Tongue (tissue), 2 donors: ENCODE measurements around the gene SKA2. TPM values are rescaled to one million over a fixed set of nuclear protein-coding genes. Genes with fewer than 3 reads are reported as not detected.
"Not testable (repeated sequence)": the region's sequence is repeated elsewhere in the genome, so short reads cannot be mapped to it uniquely, and the experiment has no call there.

ENCODE experiments used
- DNase-seq: peaks from one replicate; pipeline ENCODE4 v3.0.0-alpha.2; 2015
- total RNA-seq: library from RNA; depleted of rRNA; stranded (reverse); fragments of >200 nt; gene quantifications from one replicate; pipeline ENCODE4 v1.2.3, GENCODE V29; 2014

SKA2 gene
- total RNA-seq, 1 donor from 2014 or later = 38.7 TPM

GRCh38 chr17:59151591-59151990 is 3.4 kb downstream of the SKA2 start:
- DNase-seq = no peak

DNA sequence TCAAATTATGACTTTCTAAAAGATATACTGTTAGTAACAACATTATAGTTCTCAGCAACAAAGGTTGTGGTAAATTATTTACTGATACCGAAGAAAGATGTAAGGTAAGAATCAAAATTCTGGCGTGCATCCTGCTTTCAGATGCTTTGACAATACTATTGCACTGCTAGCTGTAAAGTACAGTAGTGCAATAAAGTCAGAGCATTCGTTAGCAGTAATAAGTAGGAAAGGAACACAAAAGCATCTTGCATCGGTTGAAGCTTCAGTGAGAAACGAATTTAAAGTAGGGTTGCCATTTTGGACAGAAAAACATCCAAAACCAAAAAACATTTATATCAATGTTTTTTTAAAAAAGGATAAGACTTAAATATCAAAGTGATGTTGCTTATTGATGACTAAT is 4.0 kb downstream of the SKA2 start:
- no peak for DNase-seq

GRCh38 chr17:59149841-59150511 is 5.0 kb downstream of the SKA2 start:
- no peak for DNase-seq

DNA sequence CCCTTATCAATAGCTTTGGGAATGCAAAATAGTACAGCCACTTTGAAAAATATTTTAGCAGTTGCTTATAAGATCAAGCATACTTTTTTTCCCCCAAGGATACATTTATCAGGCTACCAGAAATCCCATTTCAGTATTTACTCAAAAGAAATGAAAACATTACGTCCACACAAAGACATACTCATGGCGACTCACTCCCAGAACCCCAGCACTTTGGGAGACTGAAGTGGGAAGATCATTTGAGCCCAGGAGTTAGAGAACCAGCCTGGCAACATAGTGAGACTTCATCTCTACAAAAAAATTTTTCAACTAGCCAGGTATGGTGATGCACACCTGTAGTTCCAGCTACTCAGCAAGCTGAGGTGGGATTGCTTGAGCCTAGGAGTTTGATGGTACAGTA is 5.9 kb downstream of the SKA2 start:
- no peak for DNase-seq

DNA sequence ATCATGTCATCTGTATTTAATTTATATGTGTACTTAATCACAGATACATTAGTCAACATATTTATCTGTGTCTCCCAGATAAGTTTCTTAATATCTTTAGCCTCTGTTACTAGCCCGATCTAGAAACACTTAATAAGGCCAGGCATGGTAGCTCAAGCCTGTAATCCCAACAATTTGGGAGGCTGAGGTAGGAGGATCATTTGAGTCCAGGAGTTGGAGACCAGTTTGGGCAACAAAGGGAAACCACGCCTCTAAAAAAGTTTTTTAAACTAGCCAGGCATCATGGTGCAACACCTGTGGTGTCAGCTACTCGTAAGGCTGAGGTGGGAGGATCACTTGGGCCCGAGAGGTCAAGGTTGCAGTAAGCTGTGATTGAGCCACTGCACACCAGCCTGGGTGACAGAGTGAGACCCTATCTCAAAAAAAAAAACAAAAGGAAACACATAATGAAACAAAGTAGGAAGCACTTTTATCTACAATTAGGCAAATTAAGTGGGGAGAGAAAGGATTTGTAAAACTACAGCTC is 9.4 kb downstream of the SKA2 start:
- DNase-seq = no peak

DNA sequence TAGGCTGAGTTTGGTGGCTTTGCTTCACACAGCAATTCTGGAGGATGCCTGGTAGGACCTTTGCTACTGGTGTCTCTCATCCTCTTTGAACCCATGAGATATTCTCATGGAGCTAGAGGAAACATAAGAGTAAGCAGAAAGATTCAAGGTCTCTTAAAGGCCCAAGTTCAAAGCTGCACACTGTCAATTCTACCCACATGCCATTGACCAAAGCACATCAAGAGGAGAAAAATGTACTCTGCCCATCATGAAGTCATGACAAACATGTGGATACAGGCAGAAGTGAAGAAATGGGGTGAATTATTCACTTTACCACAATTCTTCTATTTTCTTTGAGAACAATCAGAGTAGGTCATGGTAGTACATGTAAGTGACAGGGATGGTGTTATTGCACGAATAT is 13.1 kb downstream of the SKA2 start:
- DNase-seq = no peak

DNA sequence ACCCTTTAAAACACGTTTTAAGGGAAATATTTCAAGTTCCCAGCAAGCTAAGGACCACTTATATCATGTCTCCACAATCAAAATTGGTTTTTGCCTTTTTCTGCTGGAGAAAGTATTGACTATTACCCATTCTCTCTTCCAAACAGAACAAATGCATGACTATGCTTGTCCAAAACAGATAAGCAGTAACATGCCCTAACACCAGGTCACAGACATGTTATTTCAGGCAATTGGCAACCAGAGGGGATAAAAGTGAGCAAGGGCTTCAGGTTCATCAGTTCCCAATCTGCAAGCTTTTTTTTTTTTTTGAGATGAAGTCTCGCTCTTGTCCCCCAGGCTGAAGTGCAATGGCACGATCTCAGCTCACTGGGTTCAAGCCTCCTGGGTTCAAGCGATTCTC is 15.0 kb downstream of the SKA2 start:
- DNase-seq = no peak

- not testable (repeated sequence) for DNase-seq
Observed at GRCh38 chr17:59138339-59138738, 16.6 kb downstream of the SKA2 start.

- DNase-seq = no peak
Observed at GRCh38 chr17:59131131-59131530, 23.9 kb downstream of the SKA2 start.

GRCh38 chr17:59129814-59130213 is 25.2 kb downstream of the SKA2 start:
- no peak for DNase-seq

- DNase-seq = no peak
Observed at GRCh38 chr17:59126809-59127417, 28.1 kb downstream of the SKA2 start.

DNA sequence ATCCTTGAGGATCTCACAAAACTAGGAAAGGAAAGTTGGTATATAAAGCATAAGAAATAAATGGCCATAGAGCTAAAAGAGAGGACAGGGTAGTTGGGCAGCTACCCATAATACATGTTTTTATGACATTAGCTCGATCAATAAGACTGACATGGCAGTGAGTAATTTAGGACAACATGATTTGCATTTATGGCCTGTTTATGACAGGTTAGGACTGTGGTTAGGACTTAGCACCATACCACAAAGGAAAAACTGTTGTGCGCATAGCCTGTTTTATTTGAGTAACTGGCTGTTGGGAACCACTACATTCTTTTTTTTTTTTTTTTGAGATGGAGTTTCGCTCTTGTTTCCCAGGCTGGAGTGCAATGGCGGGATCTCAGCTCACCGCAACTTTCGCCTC is 30.3 kb downstream of the SKA2 start:
- DNase-seq = no peak

GRCh38 chr17:59121901-59122480 is 33.0 kb downstream of the SKA2 start:
- no peak for DNase-seq

GRCh38 chr17:59115474-59115873 is 39.5 kb downstream of the SKA2 start:
- no peak for DNase-seq

GRCh38 chr17:59111539-59111938 is 43.4 kb downstream of the SKA2 start:
- DNase-seq = no peak

- no peak for DNase-seq
Observed at GRCh38 chr17:59110973-59111372, 44.0 kb downstream of the SKA2 start.

- DNase-seq = no peak
Observed at GRCh38 chr17:59108400-59109102, 46.4 kb downstream of the SKA2 start.

DNA sequence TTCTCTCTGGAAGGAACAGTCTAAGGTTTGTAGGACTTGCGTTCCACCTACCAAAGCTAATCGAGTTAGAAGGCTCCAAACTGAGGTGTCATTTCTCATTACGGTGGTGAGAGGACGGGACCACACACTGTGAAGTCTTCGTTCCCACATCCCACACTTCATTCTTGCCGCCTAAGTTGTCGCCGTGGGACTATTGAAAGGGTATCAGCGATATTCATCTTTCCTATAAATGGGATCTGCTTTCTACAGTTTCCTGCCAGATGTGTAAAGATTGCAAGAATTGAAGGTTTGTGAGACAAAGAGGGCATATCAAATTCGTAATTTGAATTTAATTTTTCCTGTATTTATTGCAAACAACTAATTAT is 47.7 kb downstream of the SKA2 start:
- DNase-seq = no peak

DNA sequence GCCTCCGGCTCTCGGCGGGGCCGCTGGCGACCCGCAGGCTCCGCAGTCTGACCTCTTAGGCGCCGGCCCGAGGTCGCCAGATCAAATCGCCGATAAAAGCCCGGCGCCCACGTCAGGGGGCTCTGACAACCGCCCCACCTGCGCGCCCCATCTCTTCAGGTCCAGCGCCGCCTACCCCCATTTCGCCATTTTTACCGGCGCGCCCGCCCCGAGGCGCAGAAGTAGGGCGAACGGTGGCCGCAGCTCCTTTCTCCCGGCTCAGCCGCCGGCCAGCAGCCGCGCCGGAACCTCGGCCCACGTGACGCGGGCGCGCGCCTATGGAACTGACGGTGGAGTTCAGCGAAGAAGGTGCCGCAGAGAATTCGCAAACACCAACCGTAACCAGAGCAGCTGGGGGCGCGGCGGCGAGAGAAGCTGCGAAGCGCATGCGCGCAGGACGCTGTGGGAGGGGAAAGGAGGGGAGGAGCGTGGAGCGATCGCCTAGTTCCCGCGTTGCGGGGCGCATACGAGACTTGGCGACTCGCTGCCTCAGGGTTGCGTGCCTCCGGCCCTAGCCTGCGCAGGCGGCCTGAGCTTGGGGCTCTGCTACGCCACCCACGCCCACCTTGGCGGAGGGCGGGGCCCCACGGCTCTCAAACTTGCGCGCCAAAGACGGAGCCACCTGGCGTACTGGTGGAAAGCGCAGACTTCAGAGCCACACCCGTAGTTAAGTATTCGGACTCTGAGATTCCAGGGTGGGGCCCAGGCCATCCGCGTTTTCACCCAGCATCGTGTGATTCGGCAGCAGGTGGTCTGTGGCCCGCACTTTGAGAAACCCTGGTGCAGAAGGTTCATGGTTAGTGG is 48.3 kb downstream of the SKA2 start, which contains the start of gene TRIM37:
Gene TRIM37, minus strand, starts transcription at position 418 of the 843 bp plus-strand sequence. CDS start 419 bp downstream, outside the sequence.
- DNase-seq = peak; percentile 99

DNA sequence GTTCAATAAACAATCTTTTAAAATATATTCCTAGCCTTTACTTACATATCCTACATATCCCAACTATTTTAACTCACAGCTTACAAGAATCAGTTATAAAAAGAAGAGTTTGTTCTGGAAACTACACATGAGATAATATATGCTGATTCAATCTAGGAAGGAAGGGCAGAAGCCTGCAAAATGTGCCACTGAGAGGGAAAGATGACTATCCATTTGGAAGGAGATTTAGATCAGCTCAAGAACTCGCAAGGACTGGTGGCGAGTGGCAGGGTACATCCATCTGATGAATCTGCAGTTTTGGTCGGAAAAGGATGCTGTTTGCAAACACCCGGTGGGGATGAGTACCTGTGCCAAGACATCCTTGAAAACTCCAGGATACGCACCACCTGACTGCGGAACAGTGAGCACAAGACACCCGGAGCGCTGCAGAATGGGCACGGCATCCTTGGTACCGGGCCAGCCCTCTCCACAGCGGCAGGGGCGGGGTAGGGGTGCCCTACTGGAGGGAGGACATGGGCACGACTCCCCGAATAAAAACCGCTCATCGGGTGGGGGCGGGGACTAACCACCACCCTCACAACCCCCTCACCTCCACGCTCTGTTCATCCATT is 49.0 kb downstream of the SKA2 start:
- peak; percentile 64 for DNase-seq

- no peak for DNase-seq
Observed at GRCh38 chr17:59101178-59101577, 53.8 kb downstream of the SKA2 start.

DNA sequence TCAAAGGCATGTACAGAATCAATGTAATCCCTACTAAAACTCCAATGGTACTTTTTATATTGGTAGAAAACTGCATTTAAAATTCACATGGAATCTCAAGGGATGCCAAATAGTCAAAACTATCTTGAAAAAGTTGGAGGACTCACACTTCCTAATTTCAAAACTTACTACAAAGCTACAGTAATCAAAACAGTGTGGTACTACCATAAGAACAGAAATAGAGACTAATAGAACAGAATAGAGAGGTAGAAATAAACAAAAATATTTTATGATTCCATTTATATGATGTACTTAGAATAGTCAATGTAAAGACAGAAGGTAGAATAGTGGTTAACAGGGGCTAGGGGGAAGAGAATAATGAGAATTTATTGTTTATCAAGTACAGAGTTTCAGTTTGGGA is 57.1 kb downstream of the SKA2 start:
- DNase-seq = no peak
